K562 treated with DMSO at 1 percent for 48 hours (cell line): ENCODE results near the gene LRP11. TPM values are rescaled to one million over a fixed set of nuclear protein-coding genes. Genes with fewer than 3 reads are reported as not detected.

Experiments
- total RNA-seq: library from RNA; unstranded; fragments of 300-600 nt; gene quantifications from 2 replicates; pipeline ENCODE4 v1.2.3, GENCODE V29; 2022; ENCODE audit warnings: low replicate concordance; ENCODE audit errors: extremely low read depth

Gene LRP11, protein sequence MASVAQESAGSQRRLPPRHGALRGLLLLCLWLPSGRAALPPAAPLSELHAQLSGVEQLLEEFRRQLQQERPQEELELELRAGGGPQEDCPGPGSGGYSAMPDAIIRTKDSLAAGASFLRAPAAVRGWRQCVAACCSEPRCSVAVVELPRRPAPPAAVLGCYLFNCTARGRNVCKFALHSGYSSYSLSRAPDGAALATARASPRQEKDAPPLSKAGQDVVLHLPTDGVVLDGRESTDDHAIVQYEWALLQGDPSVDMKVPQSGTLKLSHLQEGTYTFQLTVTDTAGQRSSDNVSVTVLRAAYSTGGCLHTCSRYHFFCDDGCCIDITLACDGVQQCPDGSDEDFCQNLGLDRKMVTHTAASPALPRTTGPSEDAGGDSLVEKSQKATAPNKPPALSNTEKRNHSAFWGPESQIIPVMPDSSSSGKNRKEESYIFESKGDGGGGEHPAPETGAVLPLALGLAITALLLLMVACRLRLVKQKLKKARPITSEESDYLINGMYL
- total RNA-seq: not detected in 2 replicates

DNA sequence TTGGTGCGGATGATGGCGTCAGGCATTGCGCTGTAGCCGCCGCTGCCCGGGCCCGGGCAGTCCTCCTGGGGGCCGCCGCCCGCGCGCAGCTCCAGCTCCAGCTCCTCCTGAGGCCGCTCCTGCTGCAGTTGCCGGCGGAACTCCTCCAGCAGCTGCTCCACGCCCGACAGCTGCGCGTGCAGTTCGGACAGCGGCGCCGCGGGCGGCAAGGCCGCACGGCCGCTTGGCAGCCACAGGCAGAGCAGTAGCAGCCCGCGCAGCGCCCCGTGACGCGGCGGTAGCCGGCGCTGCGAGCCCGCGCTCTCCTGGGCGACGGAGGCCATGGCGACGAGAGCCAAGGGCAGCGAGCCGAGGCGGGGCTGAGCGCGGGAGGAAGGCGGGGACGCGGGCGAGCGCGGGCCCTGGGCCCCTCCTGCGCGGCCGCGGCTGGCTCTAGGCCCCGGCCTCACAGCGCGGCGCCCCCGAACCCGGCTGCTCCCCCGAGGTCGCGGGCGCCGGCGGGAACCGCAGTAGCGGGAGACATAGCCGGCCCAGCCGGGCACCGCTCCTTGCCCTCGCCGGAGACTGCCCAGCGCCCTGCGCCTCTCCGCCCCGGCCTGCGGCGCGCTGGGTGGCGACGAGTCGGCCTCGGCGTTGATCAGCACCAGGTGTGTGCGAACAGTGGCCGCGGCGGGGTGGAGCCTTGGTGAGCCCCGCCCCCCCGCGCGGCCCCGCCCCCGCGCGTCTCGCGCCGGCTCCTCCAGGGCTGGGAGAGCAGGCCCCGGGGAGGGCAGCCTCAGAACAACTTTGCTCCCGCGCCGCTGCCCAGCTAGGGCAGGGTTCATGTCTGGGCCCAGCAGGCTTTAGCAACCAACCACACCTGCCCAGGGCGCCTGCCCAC lies at the start of gene LRP11:
Gene LRP11, minus strand, starts transcription at position 662 of the 880 bp plus-strand sequence. Its CDS starts 339 bp downstream, at position 323.

DNA sequence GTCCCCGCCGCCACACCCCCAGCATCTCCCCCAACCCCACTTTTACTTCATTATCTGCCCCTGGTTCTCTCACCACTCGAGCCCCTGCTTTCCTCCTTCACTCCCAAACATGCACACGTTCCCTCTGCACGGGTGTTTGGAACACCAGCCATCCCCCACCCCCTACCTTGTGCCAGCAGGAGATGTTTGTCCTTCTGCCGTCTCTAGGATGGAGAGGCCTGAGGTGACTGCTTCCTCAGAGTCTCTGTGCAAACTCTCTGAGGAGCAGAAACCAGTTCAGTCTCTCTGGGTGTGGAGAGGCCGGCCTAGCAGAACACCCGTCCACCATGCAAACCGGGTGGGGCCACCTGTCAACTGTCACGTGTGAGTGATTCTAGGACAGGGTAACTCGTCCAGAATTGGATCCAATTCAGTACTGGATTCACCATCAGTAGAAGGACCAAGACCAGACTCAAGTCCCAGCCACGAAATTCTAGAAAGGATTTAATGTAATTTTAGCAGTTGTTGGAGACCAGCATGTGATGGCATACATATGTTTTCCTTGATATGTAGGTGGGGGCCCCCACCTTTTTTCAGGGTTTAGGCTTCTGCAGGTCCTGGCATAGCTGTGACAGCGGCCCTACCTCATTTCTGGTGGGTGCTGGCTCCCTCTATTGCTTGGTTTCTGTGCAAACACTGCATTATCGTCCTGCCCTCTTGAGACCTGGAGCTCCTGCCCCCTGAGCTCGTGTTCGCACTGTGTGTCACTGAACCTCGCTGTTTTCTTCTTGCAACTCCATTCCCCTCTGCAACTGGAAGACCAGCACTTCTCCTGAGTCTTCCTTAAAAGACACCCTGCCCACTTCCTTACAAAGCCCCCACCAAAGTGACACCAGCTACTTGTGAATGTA lies 33.9 kb upstream of the LRP11 start, which contains the start of gene RAET1E:
Gene RAET1E, minus strand, starts transcription at position 259 of the 890 bp plus-strand sequence. CDS start 7,212 bp downstream, outside the sequence.

Other genes starting within 250 kb of the LRP11 start
- gene KATNA1, start 215.6 kb downstream of the LRP11 start, total RNA-seq: not detected in 2 replicates
- gene LATS1, start 146.3 kb downstream of the LRP11 start, total RNA-seq: not detected in 2 replicates
- not detected in 2 replicates for gene NUP43, start 117.8 kb downstream of the LRP11 start, total RNA-seq
- not detected in 2 replicates for gene PCMT1, start 114.6 kb downstream of the LRP11 start, total RNA-seq
- not detected in 2 replicates for gene RAET1E, start 33.8 kb upstream of the LRP11 start, total RNA-seq
- not detected in 2 replicates for gene RAET1G, start 58.8 kb upstream of the LRP11 start, total RNA-seq
- gene ULBP2, start 77.7 kb upstream of the LRP11 start, total RNA-seq: not detected in 2 replicates
- gene ULBP1, start 99.6 kb upstream of the LRP11 start, total RNA-seq: not detected in 2 replicates
- gene RAET1L, start 161.2 kb upstream of the LRP11 start, total RNA-seq: not detected in 2 replicates
- gene ULBP3, start 204.8 kb upstream of the LRP11 start, total RNA-seq: not detected in 2 replicates